PFSK-1 (cell line): Measurements from ENCODE around the gene NDC1.

Source experiments
- FOXP2 ChIP-seq: optimal IDR thresholded peaks from 2 replicates; pipeline ENCODE3; 2011; ENCODE audit warnings: borderline replicate concordance, control low read depth, inconsistent platforms; ENCODE audit not compliant: insufficient read depth; ENCODE audit errors: extremely low read length, extremely low read depth
- POLR2AphosphoS5 ChIP-seq: IDR thresholded peaks from 2 replicates; pipeline ENCODE4 v1.6.1; 2012; ENCODE audit warnings: low read depth, mild to moderate bottlenecking, control low read depth, low read length, moderate library complexity
- SIN3A ChIP-seq: IDR thresholded peaks from 2 replicates; pipeline ENCODE4 v1.6.1; 2012; ENCODE audit warnings: mild to moderate bottlenecking, low read length, moderate library complexity, borderline replicate concordance; ENCODE audit not compliant: insufficient read depth
- TAF1 ChIP-seq: IDR thresholded peaks from 2 replicates; pipeline ENCODE4 v1.6.1; 2012; ENCODE audit warnings: low read length, control low read depth, borderline replicate concordance; ENCODE audit not compliant: insufficient read depth
- TF ChIP-seq, protein P1 (sequence below), 2 experiments: IDR thresholded peaks; 2 replicates each; pipeline versions ENCODE4 v1.6.1 to v1.8.0; 2011 to 2012; ENCODE audit warnings: low read depth in 2 of 2, low read length in 2 of 2, control low read depth in 1 of 2, inconsistent platforms in 1 of 2, mild to moderate bottlenecking in 1 of 2, moderate library complexity in 1 of 2; ENCODE audit not compliant: insufficient read depth in 1 of 2

NDC1 gene

DNA sequence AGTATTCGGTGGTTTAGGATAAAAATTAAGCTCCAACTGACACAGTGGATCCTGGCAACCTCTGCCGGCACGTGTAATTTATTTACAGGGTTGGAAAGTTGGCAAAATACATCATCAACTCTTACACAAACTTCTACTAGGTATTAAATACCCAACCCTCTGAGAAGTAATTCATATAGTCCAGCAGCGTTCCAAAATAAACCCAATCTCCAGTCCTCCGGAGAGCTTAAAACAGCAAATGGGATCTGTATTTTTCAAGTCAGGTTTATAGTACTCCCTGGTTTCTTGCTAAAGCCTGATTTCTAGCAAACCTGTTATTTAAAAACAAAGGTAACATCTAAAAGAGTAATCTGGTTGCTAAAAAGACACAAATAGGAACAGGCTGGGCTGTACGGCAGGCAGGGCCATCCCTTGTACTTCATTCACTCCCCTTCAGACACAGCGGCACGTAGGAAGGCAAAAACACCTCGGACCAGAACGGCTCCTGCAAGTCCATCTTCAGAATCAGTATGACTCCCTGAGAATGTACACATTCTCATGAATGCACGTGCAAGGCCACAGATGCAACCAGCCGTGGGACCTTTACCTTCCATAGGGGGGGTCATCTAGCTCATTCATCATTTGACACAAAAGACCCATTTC lies 107.8 kb downstream of the NDC1 start:
- TF ChIP-seq TAF1 (no peak), SIN3A (no peak), POLR2AphosphoS5 (no peak), FOXP2 (no peak)
- TF ChIP-seq, protein P1, sequence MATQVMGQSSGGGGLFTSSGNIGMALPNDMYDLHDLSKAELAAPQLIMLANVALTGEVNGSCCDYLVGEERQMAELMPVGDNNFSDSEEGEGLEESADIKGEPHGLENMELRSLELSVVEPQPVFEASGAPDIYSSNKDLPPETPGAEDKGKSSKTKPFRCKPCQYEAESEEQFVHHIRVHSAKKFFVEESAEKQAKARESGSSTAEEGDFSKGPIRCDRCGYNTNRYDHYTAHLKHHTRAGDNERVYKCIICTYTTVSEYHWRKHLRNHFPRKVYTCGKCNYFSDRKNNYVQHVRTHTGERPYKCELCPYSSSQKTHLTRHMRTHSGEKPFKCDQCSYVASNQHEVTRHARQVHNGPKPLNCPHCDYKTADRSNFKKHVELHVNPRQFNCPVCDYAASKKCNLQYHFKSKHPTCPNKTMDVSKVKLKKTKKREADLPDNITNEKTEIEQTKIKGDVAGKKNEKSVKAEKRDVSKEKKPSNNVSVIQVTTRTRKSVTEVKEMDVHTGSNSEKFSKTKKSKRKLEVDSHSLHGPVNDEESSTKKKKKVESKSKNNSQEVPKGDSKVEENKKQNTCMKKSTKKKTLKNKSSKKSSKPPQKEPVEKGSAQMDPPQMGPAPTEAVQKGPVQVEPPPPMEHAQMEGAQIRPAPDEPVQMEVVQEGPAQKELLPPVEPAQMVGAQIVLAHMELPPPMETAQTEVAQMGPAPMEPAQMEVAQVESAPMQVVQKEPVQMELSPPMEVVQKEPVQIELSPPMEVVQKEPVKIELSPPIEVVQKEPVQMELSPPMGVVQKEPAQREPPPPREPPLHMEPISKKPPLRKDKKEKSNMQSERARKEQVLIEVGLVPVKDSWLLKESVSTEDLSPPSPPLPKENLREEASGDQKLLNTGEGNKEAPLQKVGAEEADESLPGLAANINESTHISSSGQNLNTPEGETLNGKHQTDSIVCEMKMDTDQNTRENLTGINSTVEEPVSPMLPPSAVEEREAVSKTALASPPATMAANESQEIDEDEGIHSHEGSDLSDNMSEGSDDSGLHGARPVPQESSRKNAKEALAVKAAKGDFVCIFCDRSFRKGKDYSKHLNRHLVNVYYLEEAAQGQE (IDR thresholded peaks at IDR 0.05; ENCODE audit: insufficient read depth in 1 of 2, low read depth in 2 of 2, low read length in 2 of 2): no peak

DNA sequence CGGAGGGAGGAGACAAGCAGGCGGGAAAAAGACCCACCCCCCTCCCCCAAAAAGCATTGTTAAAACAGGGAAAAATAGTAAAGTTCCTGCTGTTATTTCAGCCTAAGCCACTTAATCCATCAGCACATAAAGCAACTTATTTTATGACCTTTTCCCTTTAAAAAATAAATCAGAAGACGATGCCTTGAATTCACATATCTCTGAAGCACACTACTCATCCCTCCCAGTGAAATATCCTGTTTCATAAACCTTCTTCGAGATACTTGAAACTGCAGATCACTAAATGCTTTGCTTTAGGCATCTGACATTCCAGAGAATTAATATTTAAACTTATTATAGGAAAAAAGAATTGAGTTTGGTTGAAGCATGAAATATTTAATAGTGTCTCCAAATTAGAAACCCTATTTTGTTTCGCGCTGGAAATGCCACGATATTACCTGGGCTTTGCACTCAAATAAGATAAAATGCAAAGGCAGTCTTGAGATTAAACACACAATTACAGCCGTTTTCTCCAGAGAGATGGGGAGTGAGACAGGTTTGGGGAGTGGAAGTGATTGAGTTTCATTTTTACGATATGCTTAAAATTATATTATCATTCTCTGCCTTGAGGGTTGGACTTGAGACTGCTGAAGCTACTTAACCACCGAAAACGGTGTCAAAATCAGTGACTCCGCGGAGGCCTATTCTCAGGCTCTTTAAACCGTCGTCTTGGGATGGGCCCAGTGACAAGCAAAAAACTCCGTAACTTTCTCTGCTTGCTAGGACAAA lies 108.5 kb downstream of the NDC1 start:
- no peak for TF ChIP-seq SIN3A
- no peak for TF ChIP-seq TAF1
- TF ChIP-seq, protein P1 (IDR thresholded peaks at IDR 0.05; ENCODE audit: insufficient read depth in 1 of 2, low read depth in 2 of 2, low read length in 2 of 2): no peak
- no peak for TF ChIP-seq POLR2AphosphoS5
- no peak for TF ChIP-seq FOXP2

DNA sequence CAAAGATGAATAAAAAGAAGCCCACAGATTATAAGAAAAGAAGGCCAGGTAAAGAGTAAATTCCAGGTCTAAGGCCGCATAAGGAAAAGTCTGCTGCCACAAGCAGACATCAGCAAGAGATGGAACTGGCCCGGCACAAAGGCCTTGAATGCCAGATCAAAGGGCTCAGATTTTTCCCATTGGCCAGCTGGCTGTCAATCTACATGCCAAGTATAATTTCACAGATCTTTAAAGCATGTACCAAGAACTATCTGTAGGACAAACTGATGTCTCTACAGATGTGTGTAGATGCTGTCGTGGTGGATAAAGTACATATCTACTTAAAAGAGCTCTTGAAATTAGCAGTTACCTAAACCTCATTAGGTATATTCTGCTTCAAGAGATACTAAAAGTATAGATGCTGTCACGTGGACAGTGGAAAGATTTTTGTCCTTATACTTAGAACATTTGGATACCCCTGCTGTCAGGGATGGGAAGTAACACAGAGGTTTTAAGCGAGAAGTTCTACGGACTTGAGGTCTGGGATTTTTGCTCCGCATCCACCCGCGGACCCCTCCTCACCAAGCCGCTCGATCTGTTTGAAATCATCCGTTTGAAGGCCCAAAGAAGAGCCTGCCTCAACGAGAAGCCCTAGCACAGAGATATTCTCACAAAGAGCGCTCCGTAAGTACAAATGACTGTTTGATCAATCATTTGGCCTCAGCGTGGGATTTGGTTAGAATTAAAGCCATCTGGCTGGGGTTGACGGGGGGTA lies 109.2 kb downstream of the NDC1 start:
- TF ChIP-seq, protein P1 (IDR thresholded peaks at IDR 0.05; ENCODE audit: insufficient read depth in 1 of 2, low read depth in 2 of 2, low read length in 2 of 2): no peak
- TF ChIP-seq POLR2AphosphoS5 (no peak), FOXP2 (no peak), SIN3A (no peak), TAF1 (no peak)

DNA sequence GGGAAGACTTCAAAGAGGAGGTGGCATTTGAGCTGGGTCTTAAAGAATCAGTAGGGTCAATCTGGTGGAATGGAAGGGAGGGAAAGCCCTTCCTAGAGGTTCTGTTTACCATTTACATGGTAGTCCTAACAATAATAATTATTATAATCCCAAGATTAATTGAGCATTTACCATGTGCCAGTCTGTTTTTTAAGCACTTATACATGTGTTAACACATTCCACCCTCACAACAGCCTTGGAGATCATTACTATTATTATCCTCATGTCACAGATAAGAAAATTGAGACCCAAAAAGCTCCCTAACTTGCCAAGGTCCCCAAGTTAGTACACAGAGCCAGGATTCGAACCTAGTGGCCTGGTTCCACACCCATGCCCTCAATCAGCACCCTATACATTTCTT lies 109.9 kb downstream of the NDC1 start:
- TF ChIP-seq, protein P1 (IDR thresholded peaks at IDR 0.05; ENCODE audit: insufficient read depth in 1 of 2, low read depth in 2 of 2, low read length in 2 of 2): no peak
